ENCODE data around the gene PLCB2.
A peak's percentile ranks its signal among the peaks of the same experiment; 100 is the strongest.

The PLCB2 gene

DNA sequence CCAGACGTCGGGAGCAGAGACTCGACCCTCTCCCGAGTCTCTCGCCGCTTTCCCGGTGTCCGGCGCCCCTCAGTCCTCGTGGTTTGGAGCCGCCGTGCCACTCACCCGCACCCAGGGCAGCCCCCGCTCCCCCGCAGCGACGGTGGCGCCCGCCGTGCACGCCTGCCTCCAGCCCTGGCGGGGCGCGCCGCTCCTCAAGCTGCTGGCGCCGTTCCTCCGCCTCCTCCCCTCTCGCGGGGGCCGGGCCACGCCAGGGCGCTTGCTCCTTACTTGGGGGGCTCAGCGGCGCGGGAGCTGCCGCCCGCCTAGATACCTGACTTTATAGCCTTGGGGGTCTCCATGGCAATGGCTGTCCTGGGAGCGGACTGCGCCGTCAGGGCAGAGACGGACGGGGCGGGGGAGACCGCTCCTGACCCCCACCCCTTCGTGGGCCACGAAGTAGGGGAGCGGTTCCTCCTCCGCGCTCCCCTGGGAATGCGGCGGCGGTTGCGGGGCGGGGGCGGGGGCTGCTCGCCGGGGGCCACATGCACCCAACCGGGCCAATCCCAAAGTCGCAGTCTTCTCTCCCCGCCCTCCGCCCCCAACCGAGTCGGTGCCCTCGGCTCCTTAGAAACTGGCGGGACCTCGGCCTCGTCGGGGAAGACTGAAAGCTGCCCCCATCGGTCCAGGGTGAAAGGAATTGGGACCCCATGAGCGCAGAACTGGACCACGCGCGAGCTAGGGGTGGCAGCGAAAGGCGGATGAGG, 24.7 kb downstream of the PLCB2 start, which contains the start of gene ANKRD63:
ANKRD63 (minus strand) TSS at position 196 of the 746 bp plus-strand sequence. CDS start 478 bp downstream, outside the sequence.
- DNase-seq = no peak

DNA sequence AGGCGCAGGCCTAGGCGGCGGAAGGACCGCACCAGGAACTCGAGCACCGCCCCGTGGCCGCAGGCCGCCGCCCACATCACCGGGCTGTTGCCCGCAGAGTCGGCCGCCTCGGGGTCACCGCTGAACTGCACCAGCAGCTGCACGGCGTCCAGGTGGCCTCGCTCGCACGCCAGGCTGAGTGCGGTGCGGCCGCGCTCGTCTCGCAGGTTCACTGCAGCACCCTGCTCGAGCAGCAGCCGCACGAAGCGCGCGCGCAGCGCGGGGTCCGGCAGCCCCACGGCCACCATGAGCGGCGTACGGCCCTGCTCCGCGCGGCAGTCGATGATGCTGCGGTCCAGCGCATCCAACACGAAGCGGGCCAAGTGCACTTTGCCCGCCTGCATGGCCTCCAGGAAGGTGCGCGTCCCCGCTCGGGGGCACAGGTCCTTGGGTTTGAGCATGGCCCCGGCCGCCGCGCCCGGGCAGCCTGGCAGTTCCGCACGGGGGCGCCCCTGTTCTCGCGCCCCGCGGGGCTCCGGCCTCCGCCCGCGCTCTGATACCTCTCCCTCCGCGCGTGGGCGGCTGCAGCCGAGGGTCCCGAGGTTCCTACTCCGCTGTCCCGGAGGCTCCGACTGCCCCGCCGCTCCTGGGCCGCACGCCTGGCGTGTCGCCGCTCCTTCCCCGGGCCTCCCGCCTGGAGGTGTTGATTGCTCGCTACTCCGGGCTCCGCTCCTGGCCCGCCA, 25.4 kb downstream of the PLCB2 start:
- peak; percentile 26 for DNase-seq

DNA sequence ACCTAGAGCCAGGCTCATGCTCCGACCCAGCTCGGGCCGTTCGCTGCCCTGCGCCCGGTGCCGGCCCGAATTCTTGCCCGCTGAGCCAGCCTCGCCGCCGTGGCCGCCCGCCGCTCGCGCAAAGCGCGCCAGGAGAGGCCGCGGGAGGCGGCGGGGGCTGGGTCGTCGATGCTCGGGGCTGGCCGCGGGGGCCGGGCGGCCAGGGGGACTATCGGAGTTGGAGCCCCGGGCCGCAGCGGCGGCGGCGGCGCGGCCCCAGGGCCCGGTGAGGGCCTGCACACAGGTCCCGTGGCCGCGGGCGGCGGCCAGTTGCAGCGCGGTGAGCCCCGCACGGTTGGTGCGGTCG, 26.0 kb downstream of the PLCB2 start:
- DNase-seq = no peak

DNA sequence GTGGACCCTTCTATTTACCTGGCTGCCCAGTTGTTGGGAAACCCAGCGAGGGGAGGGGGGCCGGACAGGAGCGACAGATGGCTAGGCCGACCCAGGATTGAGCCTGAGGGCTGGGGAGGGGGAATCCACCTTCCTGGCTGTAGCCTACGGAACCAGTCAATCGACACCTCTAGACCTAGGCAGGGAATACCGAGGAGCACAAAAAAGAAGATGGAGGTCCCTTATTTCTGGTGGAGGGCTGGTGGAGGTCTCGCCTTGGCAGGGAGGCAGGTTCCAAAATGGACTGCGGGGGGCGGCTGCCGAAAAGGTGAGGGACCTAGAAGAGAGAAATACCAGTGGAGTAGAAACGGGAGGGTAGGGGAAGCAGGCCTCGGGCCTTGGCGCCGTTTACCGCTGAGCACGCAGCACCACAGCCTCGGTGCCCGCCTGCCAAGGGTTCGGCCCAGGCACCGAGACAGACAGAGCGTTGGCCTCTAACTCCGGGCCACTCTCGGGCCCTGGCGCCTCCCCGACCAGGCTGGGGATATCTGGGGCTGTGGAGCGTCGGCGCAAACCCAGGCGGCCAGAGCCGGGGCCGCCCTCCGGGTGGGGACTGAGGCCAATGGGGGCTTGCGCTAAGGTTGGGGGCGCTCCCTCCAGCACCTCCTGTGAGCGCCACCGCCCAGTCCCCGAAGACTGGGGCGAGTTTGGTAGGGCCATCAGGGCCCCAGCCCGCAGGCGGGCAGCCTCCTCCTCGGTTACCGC, 26.5 kb downstream of the PLCB2 start:
- DNase-seq = no peak

DNA sequence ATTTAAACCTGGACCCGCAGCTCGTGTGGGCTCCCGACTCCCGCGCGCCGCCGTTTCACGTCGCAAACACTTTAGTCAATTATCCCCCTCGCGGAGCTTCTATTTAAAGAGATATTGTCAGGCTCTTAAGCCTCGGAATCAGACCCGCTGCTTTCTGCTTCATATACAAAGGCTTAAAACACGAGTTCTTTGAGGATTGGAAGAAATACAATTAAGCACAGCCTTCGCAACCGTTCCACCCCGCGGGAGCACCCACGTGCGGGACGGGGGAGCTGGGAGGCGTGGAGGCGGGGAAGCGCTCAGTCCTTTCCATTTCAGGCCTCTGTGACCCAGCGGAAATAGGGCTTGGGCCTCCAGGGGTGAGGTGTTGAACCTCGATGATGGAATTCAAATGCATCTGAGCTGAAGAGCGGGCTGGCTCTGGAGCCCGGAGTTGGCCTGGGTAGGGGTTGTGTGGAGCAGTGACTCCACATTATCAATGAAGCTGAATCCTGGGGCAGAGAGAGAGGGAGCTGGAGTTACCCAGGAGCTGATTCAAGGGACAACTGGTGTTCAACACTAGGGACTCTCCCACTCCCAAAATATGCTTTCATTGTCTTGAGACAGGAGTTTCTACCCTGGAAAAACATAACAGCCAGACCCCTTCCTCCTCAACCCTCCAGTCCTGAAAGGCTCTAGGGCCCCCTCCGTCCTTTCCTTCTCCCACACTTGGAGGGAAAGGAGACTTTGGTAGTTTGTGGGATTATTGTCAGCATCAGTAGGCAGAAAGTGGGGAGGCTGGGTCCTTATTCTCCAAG, 27.3 kb downstream of the PLCB2 start:
- no peak for DNase-seq

DNA sequence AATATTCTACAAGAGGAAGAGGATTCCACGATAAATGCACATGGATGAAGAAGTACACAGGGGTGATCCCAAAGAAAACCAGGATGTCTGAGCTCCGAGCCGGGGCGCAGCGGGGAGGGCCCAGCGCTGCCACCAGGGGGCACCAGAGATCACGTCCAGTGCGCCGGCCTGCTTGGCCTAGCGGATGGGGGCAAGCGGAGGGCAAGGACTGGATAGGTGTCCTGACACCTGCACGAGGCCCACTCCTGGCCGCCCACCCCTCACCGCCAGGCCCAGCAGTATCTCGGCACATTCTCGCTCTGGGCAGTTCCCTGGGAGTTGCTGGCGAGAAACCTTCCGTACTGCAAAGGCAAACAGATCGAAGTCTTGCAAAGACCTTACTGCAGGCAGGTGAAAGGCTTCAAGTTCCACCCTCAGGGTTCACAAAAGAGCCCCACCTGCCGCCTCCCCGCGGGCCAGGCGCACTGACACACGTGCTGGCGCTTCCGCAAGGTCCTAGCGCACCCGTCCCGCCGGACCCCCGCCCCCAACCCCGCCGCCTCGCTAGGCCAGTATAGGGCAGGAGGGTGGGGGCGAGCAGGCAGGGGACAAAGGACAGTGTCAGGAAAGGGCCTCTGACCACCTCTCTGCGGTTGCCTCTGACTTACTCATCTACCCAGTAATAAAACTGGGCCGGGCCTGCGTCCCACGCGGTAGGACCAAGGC, 28.1 kb downstream of the PLCB2 start:
- peak; percentile 46 for DNase-seq

DNA sequence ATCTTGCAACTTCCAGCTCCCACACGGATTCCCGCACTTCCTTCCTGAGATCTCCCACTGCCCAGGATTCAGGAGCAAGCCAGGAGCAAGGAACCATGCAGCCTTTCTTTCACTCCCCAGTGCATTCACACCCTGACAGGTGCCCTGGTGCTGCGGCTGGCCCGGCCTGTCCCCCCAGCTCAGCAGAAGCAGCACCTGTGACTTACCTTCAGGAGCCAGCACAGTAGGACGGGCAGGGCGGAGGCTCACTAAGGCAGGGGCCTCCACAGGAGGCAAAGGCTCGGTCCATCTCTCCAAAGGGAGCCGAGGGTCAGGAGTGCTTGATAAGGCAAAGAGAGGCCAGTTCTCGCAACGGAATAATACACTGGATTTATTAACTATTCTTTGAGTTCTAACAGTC, 29.7 kb downstream of the PLCB2 start:
- DNase-seq = no peak

DNA sequence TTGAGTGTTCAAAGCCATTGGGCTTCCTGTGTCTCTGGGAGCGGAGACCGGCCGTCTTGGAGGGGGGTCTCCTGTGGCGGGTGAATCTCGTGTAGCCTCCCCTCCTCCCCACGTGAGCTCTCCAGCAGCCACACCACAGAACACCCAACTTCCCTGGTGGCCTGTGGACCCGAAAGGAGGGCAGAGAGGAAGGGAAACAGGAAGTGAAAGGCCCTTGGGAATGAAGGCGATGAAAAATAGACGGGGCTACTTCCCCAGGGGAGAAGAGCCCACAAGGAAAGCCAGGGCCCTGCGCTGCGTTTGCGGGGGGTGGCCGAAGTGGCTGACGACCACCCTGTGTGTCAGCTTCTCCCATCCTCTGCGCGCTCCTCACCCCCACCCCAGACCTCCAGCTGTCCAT, 30.3 kb downstream of the PLCB2 start:
- no peak for DNase-seq

DNA sequence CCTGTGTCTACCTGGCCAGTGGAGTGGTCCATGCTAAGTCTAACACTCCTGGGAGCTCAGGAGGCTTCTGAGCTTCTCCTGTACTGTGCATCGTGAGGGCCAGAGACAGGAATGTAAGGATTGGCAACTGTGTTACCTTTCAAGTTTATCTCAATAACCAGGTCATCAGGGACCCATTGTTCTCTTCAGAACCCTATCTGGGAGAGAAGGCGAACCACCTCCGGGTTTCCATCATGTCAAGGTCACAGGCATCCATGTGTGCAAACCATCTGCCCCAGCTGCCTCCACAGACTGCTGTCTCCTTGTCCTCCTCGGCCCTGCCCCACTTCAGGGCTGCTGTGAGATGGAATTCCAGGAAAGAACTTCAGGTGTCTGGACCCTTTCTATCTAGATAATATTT, 30.8 kb downstream of the PLCB2 start:
- no peak for DNase-seq

DNA sequence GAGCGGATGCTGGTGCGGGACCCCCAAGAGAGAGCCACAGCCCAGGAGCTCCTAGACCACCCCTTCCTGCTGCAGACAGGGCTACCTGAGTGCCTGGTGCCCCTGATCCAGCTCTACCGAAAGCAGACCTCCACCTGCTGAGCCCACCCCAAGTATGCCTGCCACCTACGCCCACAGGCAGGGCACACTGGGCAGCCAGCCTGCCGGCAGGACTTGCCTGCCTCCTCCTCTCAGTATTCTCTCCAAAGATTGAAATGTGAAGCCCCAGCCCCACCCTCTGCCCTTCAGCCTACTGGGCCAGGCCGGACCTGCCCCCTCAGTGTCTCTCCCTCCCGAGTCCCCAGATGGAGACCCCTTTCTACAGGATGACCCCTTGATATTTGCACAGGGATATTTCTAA, 31.8 kb downstream of the PLCB2 start:
- no peak for DNase-seq

DNA sequence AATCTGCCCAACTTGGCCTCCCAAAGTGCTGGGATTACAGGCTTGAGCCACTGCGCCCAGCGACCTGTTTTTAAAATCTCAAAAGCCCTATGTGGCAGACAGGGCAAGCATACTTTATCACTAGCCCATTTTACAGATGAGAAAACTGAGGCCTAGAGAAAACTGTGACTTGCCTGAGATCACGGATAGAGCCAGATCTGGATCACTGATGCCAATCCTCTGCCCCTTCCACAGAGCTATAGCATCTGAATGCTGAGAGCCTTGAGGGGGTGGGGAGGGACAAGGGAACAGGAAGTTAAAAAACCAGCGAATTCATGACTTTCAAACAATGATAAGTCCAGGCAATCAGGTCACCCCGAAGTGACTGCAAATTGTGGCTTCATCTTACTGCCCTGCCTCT, 32.2 kb downstream of the PLCB2 start:
- DNase-seq = no peak

DNA sequence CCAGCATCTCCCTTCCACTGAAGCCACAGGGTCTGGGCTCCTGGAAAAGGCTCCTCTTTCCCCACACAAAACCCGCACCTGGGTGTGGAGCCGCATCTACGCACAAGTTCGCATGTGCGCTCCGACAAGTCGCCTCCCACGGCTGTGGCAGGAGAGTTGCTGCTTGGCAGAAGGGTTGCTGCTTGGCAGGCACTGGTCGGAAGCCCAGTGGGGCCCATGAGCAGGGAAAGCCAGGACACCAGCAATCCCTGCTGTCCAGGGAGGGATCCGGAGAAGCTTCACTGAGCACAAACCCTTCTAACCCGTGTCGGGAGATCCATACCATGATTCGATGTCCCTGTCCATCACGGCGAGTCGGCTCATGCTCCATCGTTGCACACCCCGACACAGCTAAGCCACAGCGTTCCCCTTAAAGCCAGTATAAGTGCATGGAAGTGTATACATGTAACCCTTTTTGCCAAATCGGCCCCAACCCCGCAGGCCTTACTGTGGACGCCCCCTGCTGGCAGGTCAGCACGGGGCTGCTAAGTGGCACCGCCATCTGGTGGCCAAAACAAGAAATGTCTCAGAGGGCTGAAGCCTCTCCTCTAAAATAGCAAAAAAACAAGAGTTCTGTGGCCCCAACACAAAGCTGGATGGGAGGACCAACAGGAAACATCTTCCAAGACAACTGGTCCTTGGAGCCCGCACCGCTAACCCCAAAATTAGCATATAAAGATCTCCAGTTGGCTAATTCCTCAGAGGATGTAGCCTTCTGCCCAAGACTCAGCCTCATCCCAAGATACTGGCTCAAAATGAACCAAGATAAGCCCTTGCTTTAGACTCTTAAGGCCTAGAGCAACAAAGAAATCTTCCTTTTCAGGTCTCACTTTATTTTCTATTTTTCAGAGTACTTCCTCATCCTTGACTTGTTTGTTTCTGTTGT, 33.1 kb downstream of the PLCB2 start:
- DNase-seq = peak; percentile 84

DNA sequence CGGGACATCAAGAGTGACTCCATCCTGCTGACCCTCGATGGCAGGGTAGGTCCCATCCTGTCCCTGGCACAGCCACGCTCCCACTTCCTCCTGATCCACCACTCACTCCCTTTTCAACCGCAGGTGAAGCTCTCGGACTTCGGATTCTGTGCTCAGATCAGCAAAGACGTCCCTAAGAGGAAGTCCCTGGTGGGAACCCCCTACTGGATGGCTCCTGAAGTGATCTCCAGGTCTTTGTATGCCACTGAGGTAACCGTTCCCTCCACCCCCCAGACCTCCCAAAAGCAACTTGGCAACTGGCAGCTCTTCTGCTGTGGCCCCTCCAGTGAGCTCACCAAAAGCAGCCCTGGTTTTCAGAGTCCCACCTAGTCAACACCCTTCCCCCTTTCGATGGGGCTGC, 34.3 kb downstream of the PLCB2 start:
- DNase-seq = no peak

DNA sequence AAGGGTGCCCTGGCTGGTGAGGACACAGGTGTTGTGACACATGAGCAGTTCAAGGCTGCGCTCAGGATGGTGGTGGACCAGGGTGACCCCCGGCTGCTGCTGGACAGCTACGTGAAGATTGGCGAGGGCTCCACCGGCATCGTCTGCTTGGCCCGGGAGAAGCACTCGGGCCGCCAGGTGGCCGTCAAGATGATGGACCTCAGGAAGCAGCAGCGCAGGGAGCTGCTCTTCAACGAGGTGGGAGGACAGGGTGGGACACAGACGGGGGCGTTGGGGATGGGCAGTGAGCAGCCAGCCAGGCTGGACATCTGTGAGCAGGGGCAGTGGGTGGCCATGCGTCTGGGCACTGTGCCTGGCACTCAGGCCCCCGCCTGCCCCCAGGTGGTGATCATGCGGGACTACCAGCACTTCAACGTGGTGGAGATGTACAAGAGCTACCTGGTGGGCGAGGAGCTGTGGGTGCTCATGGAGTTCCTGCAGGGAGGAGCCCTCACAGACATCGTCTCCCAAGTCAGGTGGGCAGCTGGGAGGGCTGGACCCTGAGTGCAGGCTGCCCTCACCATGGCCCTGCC, 35.2 kb downstream of the PLCB2 start:
- DNase-seq = no peak

DNA sequence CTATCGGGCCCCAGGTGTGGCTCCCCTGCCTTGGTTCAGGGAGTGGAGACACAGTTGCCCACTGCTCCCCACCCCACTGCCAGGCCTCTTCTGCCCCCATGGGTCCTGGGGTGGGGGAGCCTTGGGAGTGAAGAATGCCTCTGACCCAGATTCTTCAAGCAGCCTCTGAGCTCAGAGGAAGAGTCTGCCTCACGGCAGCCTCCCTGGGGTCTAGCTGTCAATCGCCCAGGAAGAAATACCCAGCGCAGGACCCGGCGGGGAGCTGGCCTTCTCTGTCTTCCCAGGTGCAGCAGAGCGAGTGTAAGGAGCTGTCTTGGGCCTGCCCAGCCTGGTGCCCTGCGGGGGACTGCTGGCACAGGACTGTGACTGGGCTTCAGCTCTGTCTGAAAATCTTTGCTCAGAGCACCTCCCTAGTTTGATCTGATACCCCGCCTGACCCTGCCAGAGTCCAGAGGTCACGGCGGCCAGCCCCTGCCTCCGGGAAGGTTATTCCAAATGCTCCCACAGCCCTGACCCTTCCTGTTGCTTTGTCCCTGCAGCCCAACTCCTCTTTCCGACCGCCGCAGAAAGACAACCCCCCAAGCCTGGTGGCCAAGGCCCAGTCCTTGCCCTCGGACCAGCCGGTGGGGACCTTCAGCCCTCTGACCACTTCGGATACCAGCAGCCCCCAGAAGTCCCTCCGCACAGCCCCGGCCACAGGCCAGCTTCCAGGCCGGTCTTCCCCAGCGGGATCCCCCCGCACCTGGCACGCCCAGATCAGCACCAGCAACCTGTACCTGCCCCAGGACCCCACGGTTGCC, 35.9 kb downstream of the PLCB2 start:
- DNase-seq = no peak

DNA sequence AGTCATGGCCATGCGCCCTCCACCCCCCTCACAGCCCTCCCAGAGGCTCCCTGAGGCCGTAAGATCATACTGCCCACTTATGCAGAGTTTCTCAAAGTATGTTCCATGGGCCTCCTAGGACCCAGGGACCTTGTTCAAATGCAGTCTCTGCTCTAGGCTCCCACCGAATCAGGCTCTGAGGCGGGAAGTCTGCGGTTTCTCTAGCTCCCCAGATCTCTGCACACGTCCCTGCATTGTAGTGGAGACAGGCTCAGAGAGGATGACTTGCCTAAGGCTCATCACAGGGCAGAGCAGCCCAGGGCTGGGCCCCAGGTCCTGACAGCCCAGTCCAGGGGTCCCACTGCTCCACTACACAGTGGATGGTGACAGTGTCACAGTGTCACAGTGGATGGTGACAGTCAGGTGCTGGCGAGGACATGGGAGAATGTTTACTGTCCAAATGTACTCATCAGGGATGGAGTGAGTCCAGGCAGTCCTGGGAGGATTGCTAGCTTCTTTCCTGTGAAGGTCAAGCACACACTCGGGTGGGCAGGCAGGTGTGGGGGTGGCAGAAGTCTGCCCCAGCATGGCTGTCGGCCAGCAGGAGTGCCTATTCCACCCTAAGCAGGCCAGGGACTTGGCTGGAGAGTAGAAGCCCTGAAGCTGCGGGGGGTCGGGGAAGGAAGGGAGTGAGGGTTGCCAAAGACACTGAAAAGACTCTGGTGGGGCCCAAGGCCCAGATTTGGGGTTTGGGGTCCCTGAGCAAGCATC, 37.3 kb downstream of the PLCB2 start:
- DNase-seq = no peak

DNA sequence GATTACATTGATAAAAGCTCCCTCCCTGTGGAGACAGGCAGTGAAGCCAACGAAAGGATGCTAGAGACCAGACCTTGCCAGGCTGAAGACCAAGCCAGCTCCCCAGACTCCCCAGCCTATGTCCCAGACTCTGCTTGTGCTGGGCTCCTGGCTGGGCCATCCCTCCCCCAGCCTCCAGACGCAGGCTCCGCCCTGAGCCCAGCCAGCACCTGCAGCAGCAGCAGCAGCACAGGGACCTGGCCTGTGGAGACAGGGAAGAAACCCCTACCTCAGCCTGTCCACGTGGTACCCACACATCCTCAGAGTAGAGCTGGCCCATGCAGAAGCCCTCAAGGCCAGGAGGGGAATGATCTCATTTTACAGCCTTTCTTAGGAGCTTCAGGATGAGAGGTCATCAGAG, 38.1 kb downstream of the PLCB2 start:
- no peak for DNase-seq

DNA sequence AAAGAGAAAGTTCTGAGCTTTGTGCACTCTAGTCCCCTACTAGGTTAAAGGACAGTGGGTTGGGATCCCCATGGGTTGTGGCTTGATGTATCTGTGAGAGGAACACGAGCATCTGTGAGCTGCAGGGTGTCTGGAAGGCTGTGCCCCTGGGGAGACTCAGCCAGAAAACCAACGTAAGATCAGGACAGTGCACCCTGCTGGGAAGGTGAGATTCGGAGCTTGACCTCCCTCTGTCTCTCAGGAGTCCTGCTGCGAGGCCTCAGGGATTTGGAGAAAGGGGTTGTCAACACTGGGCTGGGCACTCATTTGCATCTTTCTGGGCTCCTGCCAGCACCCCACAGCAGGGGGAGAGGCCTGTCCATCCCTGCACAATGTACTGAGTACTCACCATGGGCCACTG, 40.1 kb downstream of the PLCB2 start:
- no peak for DNase-seq

DNA sequence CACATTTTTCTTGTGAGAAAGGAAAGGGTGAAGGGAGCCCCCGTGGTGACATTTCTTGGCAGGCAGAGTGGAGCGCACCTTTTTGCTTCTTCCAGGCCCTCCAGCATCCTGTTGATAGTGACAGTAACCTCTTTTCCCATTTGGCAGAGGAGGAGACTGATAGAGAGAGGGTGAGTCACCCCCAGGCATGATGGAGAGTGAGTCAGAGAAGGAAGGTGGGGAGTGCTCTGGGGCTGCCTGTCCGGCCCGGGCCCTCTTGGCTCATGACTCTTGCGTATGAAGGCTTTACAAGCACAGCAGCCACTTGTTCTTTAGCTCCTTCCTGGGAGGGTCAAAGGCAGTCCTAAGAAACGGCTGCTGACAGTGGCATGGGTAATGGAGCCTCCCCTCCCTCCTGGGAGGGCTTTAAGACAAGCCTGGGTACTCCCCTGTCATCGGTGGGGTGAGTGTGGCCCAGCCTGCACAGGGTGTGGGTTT, 40.9 kb downstream of the PLCB2 start:
- no peak for DNase-seq

Measured in CD4-positive, alpha-beta T cell treated with Interleukin-4 for 4 hours (primary cell).